Activated naive CD8-positive, alpha-beta T cell treated with anti-CD3 and anti-CD28 coated beads, Interleukin-2, amount 50 U/mL, for 24 hours (primary cell): Measurements from ENCODE around the gene SIVA1.
A peak's percentile ranks its signal among the peaks of the same experiment; 100 is the strongest.

ENCODE experiments used
- ATAC-seq: fragments of 150-1000 bp; cut with Tn5 transposase; one replicate; pipeline ENCODE4 v1.10.0; 2021
- DNase-seq: peaks from one replicate; pipeline ENCODE4 v3.0.0; 2021
- H3K27ac Mint-ChIP-seq: one replicate; pipeline ENCODE4 v1.8.0; 2021; ENCODE audit warnings: mild to moderate bottlenecking, mixed read lengths
- H3K27me3 Mint-ChIP-seq: one replicate; pipeline ENCODE4 v1.8.0; 2021; ENCODE audit warnings: mixed read lengths
- H3K36me3 Mint-ChIP-seq: one replicate; pipeline ENCODE4 v1.8.0; 2021; ENCODE audit warnings: low read depth, mixed read lengths
- H3K4me1 Mint-ChIP-seq: one replicate; pipeline ENCODE4 v1.8.0; 2021; ENCODE audit warnings: mixed read lengths
- H3K4me3 Mint-ChIP-seq: one replicate; pipeline ENCODE4 v1.8.0; 2021; ENCODE audit warnings: mild to moderate bottlenecking, moderate library complexity, mixed read lengths
- H3K9me3 Mint-ChIP-seq: one replicate; pipeline ENCODE4 v1.8.0; 2021; ENCODE audit warnings: mixed read lengths

The SIVA1 gene

DNA sequence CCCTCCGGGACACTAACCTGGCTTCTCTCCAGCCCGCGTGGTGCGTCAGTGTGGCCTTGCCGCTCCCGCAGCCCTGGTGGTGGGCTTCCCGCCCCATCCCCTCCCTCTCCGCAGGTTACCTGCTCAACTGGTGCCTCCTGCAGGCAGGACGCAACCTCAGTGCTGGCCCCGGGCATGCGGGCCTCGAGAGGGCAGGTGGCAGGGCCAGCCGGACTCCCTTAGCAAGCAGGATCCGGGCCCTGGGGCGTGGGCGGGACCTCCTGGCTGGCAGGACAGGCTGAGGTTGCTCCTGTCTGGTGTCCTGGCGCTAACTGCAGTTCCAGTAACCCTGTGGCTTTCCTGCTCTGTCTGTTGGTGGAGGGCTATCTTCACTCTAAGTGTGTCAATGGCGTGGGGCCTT is 37.5 kb upstream of the SIVA1 start:
- Mint-ChIP-seq H3K4me3 (no peak overlapping the region), H3K4me1 (no peaks in the 10 kb centered on the region), H3K27me3 (no peaks in the 10 kb centered on the region), H3K27ac (no peak overlapping the region), H3K9me3 (no peaks in the 10 kb centered on the region), H3K36me3 (peaks cover 2% of the 10 kb centered on the region)
- no peak for DNase-seq
- ATAC-seq: no peak

DNA sequence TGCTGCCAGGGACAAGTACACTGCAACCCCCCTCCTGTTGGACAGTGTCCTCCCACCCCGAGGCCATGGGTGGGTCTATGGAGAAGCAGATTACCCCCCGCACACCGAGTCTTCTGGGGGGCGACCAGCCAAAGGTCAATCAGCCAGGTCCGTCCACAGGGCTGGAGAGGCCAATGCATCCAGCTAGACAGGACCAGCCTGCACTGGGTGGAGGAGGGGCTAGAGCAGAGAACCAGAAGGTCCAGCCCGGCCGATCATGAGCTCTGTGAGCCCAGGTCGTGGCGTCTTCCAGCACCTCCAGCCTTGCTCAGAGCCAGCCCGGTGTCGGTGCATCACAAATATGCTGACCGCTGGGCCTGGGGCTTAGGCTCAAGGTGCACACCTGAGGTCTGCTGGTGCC is 37.1 kb upstream of the SIVA1 start:
- Mint-ChIP-seq H3K9me3 (no peaks in the 10 kb centered on the region), H3K36me3 (peaks cover 1% of the 10 kb centered on the region), H3K27ac (no peak overlapping the region), H3K4me1 (no peaks in the 10 kb centered on the region), H3K27me3 (no peaks in the 10 kb centered on the region), H3K4me3 (no peak overlapping the region)
- DNase-seq (no peak), ATAC-seq (no peak)

DNA sequence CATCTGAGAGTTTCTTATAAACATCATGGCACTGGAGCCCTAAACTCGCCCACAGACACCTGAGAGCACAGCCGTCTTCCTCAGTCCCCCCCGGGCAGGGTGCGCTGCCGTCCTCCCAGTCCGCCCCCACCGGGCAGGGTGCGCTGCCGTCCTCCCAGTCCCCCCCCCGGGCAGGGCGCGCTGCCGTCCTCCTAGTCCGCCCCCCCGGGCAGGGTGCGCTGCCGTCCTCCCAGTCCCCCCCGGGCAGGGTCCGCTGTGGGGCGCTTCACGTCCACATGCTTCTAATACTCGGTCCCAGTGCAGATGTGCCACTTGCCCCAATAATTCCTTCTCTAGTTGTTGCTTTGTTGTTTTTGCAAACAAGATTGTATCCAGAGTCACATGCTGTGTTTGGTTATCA is 35.8 kb upstream of the SIVA1 start:
- DNase-seq (no peak), ATAC-seq (no peak)
- no peak overlapping the region for H3K27ac Mint-ChIP-seq
- no peaks in the 10 kb centered on the region for H3K4me1 Mint-ChIP-seq
- peaks cover 1% of the 10 kb centered on the region for H3K36me3 Mint-ChIP-seq
- no peaks in the 10 kb centered on the region for H3K27me3 Mint-ChIP-seq
- no peaks in the 10 kb centered on the region for H3K9me3 Mint-ChIP-seq
- H3K4me3 Mint-ChIP-seq: no peak overlapping the region

DNA sequence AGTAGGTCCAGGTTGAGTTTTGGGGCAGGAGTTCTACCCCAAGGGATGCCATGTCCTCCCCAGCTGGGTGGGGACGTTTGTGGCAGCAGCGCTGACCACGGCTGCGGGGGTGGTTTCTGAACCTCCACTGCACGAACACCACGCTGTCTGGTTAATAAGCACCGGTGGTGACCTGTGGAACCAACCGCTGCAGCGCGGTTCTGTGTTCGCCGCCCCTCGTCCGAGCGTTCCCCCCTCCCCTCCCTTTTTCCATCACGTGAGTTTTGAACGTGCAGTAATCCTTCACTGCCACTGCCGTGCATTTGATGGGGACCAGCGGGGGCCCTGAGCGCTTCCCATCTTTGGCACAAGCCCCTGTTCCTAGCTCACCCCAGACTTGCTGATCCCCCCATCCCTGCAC is 35.3 kb upstream of the SIVA1 start:
- H3K27me3 Mint-ChIP-seq: no peaks in the 10 kb centered on the region
- DNase-seq (no peak), ATAC-seq (no peak)
- peaks cover 1% of the 10 kb centered on the region for H3K36me3 Mint-ChIP-seq
- no peaks in the 10 kb centered on the region for H3K9me3 Mint-ChIP-seq
- H3K4me3 Mint-ChIP-seq: no peak overlapping the region
- H3K27ac Mint-ChIP-seq: no peak overlapping the region
- no peaks in the 10 kb centered on the region for H3K4me1 Mint-ChIP-seq

DNA sequence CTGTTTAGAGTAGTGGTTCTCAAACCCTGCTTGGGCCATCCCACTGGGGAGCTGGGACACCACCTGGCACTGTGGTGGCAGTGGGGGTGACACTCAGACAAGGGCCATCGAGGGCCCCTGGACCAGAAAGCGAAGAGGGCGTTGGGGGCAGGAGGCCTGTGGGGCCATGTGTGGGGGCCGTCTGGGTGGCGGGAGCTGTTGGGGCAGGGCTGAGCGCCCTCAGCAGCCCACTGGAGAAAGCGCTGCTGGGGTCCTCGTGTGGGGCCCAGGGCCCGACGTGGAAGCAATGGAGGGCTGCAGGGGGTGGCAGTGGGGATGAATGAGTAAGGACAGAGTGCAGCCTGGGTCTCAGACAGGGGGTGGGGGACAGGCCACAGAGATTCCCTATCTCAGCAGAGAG is 34.8 kb upstream of the SIVA1 start:
- H3K36me3 Mint-ChIP-seq: peaks cover 1% of the 10 kb centered on the region
- H3K4me1 Mint-ChIP-seq: no peaks in the 10 kb centered on the region
- DNase-seq: no peak
- no peaks in the 10 kb centered on the region for H3K27me3 Mint-ChIP-seq
- H3K9me3 Mint-ChIP-seq: no peaks in the 10 kb centered on the region
- no peak overlapping the region for H3K4me3 Mint-ChIP-seq
- no peak overlapping the region for H3K27ac Mint-ChIP-seq
- no peak for ATAC-seq

DNA sequence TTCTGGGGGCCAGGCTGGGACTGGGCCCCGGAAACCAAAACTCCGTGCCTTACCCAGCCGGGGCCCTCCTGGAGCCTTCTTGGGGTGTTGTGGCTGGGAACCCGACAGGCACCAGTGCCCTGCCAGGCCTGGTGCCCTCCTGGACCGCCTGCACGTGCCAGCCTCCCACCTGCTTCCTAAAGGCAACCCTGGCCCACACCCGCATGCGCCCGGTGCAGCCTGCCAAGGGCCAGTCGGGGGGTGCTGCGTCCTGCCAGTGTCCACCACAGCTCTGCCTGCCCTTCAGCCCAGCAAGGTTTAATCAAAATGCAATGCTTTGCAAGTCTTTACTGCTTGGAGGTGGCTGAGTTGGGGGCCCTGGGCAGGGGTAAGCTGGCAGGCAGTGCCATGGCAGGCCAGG is 34.1 kb upstream of the SIVA1 start:
- Mint-ChIP-seq H3K9me3 (no peaks in the 10 kb centered on the region), H3K4me3 (no peak overlapping the region), H3K36me3 (peaks cover 1% of the 10 kb centered on the region), H3K27me3 (no peaks in the 10 kb centered on the region), H3K4me1 (no peaks in the 10 kb centered on the region), H3K27ac (no peak overlapping the region)
- DNase-seq (no peak), ATAC-seq (no peak)

DNA sequence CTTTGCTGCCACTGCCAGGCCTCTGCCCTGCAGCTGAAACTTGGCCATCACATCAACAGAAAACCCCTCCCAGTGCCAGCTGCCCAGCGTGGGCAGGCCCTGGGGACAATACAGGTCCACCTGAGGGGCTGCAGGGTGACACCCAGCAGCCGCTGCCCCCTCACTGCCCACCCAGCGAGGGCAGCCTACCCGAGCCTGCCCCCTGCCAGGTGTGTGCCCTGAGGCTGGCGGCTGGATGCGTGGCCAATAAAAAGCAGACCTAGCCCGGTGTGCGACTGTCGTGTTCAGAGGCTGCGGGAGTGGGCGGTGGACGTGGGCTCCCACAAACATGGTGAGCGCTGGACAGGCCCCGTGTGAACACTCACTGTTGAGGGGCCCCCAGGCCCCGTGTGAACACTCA is 33.6 kb upstream of the SIVA1 start:
- Mint-ChIP-seq H3K4me3 (no peak overlapping the region), H3K4me1 (no peaks in the 10 kb centered on the region), H3K9me3 (no peaks in the 10 kb centered on the region), H3K27ac (no peak overlapping the region), H3K27me3 (no peaks in the 10 kb centered on the region), H3K36me3 (peaks cover 1% of the 10 kb centered on the region)
- ATAC-seq: no peak
- no peak for DNase-seq

DNA sequence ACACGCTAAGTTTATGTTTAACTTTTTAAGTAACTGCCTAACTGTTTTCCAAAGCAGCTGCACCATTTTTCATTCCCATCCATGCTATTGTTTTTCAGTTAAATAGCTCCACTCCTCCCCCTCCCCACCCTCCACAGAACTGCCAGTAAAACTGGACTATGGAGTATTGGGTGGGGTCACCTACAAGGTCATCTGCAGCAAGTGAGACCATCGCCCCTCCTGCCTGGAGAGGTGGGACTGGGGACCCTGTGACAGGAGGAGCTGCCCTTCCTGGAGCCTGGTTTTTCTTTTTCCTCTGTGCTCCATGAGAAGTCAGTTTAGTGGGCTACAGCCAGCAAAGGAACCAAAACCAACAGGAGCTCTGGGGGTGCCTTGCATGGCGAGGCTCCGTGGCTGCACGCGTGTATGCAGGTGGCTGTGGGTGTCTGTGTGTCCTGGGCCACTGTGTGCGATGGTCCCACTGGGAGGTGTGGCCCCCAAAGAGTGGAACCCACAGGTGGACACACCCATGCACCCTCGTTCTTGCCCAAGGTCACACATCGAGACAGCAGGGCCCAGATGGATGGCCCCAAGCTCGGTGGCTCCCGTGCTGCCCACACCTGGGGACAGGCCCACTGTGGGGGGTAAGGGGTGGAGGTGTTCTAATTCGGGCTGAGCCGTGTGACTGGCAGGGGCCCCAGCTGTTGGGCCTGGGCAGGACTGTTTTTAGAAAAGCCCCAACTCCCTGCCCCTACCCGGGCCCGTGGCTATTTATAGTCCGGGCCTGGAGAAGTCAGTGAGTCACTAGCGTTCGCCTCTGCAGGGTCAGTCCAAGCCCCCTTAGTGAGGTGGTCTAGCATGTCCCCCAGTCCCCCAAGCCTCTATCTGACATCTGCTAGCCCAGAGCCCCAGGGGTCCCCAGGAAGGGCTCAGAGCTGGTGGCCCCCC is 31.2 kb upstream of the SIVA1 start:
- Mint-ChIP-seq H3K4me3 (no peak overlapping the region), H3K27me3 (peaks cover 2% of the 10 kb centered on the region), H3K4me1 (no peaks in the 10 kb centered on the region), H3K36me3 (peaks cover 1% of the 10 kb centered on the region), H3K9me3 (no peaks in the 10 kb centered on the region), H3K27ac (no peak overlapping the region)
- DNase-seq (no peak), ATAC-seq (no peak)

DNA sequence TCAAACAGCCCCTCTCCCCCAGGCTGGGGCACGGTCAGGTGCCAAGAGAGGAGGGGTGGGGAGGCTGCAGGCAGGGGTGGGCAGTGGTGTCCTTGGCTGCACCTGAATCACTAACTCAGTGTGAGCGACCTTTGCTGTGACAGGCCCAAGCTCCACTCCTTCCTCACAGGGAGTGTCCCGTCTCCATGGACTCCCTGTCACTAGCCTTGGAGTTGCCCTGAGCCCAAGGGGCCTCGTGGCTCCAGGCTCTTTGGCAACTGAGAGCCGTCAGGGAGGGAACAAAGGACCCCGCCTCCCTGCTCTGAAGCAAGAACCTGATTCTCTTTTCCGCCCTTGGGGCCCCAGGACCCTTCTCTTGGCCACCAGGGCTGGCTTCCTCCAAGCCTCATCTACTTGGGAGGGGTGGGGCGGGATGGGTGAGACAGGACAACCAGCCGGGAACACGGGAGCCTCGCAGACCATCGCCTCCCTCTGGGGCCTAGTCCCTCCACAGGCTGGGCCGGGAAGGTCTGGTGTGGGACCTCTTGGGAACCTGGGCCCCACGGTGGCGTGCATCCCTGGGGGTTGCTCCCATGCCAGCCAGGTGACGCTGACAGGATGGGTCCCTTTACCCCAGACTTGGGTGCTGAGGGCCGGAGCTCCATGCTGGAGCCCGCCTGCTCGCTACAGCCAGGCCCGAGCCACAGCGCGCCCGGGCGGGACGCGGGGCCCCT is 29.9 kb upstream of the SIVA1 start:
- Mint-ChIP-seq H3K27ac (no peak overlapping the region), H3K27me3 (peaks cover 2% of the 10 kb centered on the region), H3K9me3 (no peaks in the 10 kb centered on the region), H3K4me3 (no peak overlapping the region), H3K36me3 (no peaks in the 10 kb centered on the region), H3K4me1 (no peaks in the 10 kb centered on the region)
- DNase-seq (no peak), ATAC-seq (no peak)

DNA sequence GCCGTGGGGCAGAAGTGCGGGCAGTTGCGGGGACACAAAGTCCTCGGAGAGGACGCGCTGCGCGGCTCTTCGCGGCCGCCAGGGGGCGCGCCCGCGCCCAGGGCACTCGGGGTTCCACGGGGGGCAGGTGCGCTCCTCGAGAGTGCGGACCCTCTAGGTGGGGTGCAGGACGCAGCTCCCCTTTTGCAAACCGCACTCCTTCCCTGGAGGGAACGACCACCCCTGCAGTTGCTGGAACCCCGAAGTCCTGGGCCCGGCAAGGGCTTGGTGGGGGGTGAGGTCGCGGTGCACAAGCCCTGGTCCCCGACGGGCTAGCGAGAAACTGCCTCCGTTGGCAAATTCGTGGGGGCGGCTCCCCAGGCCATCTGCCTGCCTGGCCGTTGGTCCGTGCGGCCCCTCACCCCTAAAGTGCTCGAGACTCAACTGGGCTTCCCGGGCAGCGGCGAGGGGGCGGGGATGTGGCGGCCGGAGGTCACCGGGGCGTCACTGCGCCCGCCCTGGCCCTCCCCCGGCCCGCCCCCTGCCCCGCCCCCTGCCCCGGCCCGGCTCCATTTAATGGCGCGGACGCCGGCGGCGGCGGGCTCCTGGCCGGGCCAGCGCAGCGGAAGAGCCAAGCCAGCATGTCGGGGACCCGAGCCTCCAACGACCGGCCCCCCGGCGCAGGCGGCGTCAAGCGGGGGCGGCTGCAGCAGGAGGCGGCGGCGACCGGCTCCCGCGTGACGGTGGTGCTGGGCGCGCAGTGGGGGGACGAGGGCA is 29.1 kb upstream of the SIVA1 start, which contains the start of gene ADSS1:
Gene ADSS1, plus strand, starts transcription at position 579 of the 756 bp plus-strand sequence. Its CDS starts 42 bp downstream, at position 621.
- H3K27ac Mint-ChIP-seq: no peak within 1 kb of the TSS
- peak; percentile 71 for DNase-seq
- H3K36me3 Mint-ChIP-seq: no peaks in the 10 kb centered on the region
- no peaks in the 10 kb centered on the region for H3K4me1 Mint-ChIP-seq
- H3K9me3 Mint-ChIP-seq: no peaks in the 10 kb centered on the region
- H3K27me3 Mint-ChIP-seq: peaks cover 2% of the 10 kb centered on the region
- H3K4me3 Mint-ChIP-seq: peak within 1 kb of the TSS; percentile 32
- peak; percentile 60 for ATAC-seq

DNA sequence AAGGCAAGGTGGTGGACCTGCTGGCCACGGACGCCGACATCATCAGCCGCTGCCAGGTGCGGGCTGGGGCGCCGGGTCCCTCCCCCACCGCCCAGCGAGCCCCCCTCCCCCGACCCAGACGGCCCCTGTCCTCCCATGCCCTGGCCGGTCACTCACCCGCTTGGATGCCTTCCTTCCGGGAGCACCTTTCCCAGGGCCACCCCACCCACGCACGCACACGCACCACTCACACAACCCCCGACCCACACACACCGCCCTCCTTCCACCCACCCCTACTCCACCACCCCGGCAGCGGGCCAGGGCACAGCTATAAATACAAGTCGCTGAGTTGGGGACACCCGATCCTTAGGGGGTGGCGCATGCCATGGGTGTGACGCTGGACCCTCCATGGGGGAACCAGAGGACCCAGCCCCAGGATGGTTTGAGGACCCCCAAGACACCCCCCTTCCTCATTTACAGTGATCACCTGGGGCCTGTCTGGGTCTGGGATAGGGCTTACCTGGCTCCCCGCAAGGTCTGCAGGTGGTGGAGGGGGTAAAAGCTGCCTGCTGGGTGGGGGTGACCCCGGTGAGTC is 28.5 kb upstream of the SIVA1 start:
- Mint-ChIP-seq H3K27ac (no peak overlapping the region), H3K27me3 (peaks cover 2% of the 10 kb centered on the region), H3K4me3 (peak overlapping the region; percentile 32), H3K9me3 (no peaks in the 10 kb centered on the region), H3K36me3 (no peaks in the 10 kb centered on the region), H3K4me1 (no peaks in the 10 kb centered on the region)
- peak; percentile 22 for DNase-seq
- peak; percentile 7 for ATAC-seq

DNA sequence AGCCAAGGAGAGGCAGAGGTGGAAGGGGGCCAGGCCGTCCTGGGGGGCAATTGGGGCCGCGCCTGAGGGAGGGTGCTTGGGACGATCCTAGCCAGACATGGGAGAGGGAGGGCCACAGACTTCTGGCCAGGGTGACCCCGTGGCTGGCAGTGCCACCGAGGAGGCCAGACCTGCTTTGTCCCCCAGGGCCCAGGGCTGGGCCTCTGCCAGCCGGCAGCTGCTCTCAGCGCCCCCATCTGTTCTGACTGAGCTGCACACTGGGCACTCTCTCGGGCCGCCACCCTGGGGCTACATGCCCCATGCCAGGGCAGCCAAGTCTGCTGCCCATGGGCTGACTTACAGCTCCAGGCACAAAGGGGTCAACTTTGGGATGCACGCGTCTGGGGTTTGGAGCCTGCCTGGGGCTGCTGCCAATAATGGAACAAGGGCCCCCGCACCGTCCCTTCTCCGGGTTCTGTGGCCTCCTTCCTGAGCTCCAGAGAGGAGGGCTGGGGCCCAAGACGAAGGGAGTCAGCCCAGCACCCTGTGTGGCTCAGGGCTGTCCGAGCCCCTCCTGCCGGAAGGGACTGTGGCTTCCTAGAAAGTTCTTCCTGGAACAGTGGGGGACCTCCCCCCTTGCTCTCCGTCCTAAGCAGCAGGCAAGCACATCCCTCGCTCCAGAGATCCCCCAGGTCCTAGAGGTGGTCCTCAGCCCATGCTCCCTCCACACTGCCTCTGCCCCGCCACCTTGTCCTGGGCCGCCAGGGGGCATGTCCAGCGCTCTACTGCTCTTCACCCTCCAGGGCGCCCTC is 27.8 kb upstream of the SIVA1 start:
- peaks cover 2% of the 10 kb centered on the region for H3K27me3 Mint-ChIP-seq
- H3K4me3 Mint-ChIP-seq: peak overlapping the region; percentile 32
- ATAC-seq (no peak), DNase-seq (no peak)
- H3K9me3 Mint-ChIP-seq: no peaks in the 10 kb centered on the region
- no peak overlapping the region for H3K27ac Mint-ChIP-seq
- no peaks in the 10 kb centered on the region for H3K4me1 Mint-ChIP-seq
- no peaks in the 10 kb centered on the region for H3K36me3 Mint-ChIP-seq

DNA sequence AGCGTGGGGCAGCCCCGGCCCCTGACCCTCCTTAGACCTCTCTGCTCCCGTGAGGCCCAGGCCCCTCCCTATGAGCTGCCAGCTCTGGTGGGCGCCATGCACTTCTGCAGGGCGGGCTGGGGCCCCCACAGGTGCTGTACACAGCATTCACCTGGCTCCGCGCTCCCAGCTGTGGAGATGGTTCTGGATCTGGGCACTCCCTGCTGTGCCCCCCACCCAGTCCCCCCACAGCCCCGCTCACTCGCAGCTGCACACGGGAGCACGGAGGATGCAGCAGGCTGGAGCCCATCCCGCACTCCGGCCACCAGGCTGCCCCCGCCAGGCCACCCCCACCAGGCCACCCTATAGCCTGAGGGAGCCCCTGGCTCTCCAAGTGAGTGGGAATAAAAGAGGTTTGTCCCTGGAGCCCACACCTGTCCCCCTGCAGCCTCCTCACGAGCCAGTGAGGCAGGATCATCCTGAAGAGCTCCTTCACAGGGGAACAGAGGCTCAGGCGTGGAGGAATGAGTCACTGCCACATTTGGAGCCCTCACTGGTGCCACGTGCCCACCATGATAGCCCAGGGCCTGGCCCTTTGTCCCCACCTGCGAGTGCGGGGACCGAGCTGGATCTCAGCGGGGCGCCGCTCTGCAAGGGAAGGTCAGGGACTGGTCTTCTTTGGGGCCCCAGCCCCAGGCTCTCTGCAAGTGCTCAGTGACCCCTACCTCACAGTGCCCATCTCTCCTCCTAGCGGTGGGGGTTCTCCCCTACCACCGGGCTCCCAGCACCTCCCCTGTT is 27.0 kb upstream of the SIVA1 start:
- no peaks in the 10 kb centered on the region for H3K36me3 Mint-ChIP-seq
- ATAC-seq (no peak), DNase-seq (no peak)
- H3K27ac Mint-ChIP-seq: no peak overlapping the region
- H3K27me3 Mint-ChIP-seq: peaks cover 2% of the 10 kb centered on the region
- H3K9me3 Mint-ChIP-seq: no peaks in the 10 kb centered on the region
- no peaks in the 10 kb centered on the region for H3K4me1 Mint-ChIP-seq
- no peak overlapping the region for H3K4me3 Mint-ChIP-seq
